H9 (cell line): ENCODE results near the gene DCAF6. TPM values are rescaled to one million over a fixed set of nuclear protein-coding genes. Genes with fewer than 3 reads are reported as not detected.

Experiments used
- DNase-seq: peaks from one replicate; pipeline ENCODE4 v3.0.0-alpha.2; 2017
- H2AFZ ChIP-seq: one replicate; pipeline ENCODE4 v1.6.1; 2013; ENCODE audit warnings: mild to moderate bottlenecking, low read length, control low read depth, moderate library complexity
- H2AK5ac ChIP-seq: 2 replicates; pipeline ENCODE4 v1.6.1; 2013; ENCODE audit warnings: low read length, control low read depth, mixed read lengths; ENCODE audit not compliant: insufficient read length
- H2BK120ac ChIP-seq: one replicate; pipeline ENCODE4 v1.6.1; 2013; ENCODE audit warnings: low read depth, mild to moderate bottlenecking, low read length, control low read depth, inconsistent platforms; ENCODE audit not compliant: poor library complexity, severe bottlenecking
- H2BK12ac ChIP-seq: 2 replicates; pipeline ENCODE4 v1.6.1; 2013; ENCODE audit warnings: low read length, control low read depth, mixed read lengths, low read depth; ENCODE audit not compliant: insufficient read length
- H2BK15ac ChIP-seq: 2 replicates; pipeline ENCODE4 v1.6.1; 2013; ENCODE audit warnings: low read depth, low read length, control low read depth
- H2BK20ac ChIP-seq: one replicate; pipeline ENCODE4 v1.6.1; 2013; ENCODE audit warnings: low read depth, mild to moderate bottlenecking, low read length, control low read depth, inconsistent platforms; ENCODE audit not compliant: poor library complexity, severe bottlenecking
- H2BK5ac ChIP-seq: 2 replicates; pipeline ENCODE4 v1.6.1; 2013; ENCODE audit warnings: low read length, control low read depth, mixed read lengths; ENCODE audit not compliant: insufficient read length
- H3K14ac ChIP-seq: 2 replicates; pipeline ENCODE4 v1.6.1; 2013; ENCODE audit warnings: low read length, control low read depth; ENCODE audit not compliant: insufficient read depth
- H3K18ac ChIP-seq: 2 replicates; pipeline ENCODE4 v1.6.1; 2013; ENCODE audit warnings: low read depth, mild to moderate bottlenecking, mixed read lengths, low read length, control low read depth; ENCODE audit not compliant: insufficient read length
- H3K23ac ChIP-seq: 2 replicates; pipeline ENCODE4 v1.6.1; 2013; ENCODE audit warnings: low read length, control low read depth, mixed read lengths, low read depth; ENCODE audit not compliant: insufficient read length
- H3K23me2 ChIP-seq: 2 replicates; pipeline ENCODE4 v1.6.1; 2013; ENCODE audit warnings: low read depth, mild to moderate bottlenecking, mixed read lengths, low read length, control low read depth; ENCODE audit not compliant: insufficient read length, poor library complexity, severe bottlenecking
- H3K27ac ChIP-seq: 2 replicates; pipeline ENCODE4 v1.5.1; 2013; ENCODE audit warnings: low read length, control low read depth, mixed read lengths, low read depth; ENCODE audit not compliant: insufficient read length
- H3K27me3 ChIP-seq: 2 replicates; pipeline ENCODE4 v1.6.1; 2013; ENCODE audit warnings: low read length, control low read depth, inconsistent platforms; ENCODE audit not compliant: insufficient read depth
- H3K4ac ChIP-seq: 2 replicates; pipeline ENCODE4 v1.6.1; 2013; ENCODE audit warnings: low read depth, mild to moderate bottlenecking, control low read depth, inconsistent platforms, low read length, moderate library complexity
- H3K4me1 ChIP-seq: 2 replicates; pipeline ENCODE4 v1.6.1; 2013; ENCODE audit warnings: low read length, control low read depth, inconsistent platforms; ENCODE audit not compliant: insufficient read depth
- H3K4me2 ChIP-seq: 2 replicates; pipeline ENCODE4 v1.6.1; 2013; ENCODE audit warnings: low read length, control low read depth, mixed read lengths; ENCODE audit not compliant: insufficient read length, insufficient read depth
- H3K56ac ChIP-seq: 2 replicates; pipeline ENCODE4 v1.6.1; 2013; ENCODE audit warnings: low read depth, mild to moderate bottlenecking, mixed read lengths, low read length, control low read depth; ENCODE audit not compliant: insufficient read length
- H3K79me1 ChIP-seq: 2 replicates; pipeline ENCODE4 v1.6.1; 2013; ENCODE audit warnings: low read depth, mild to moderate bottlenecking, moderate library complexity, low read length, control low read depth, inconsistent platforms; ENCODE audit not compliant: insufficient read depth, poor library complexity, severe bottlenecking
- H3K79me2 ChIP-seq: 2 replicates; pipeline ENCODE4 v1.6.1; 2013; ENCODE audit warnings: low read length, control low read depth, inconsistent platforms; ENCODE audit not compliant: insufficient read depth
- H3K9ac ChIP-seq: 2 replicates; pipeline ENCODE4 v1.6.1; 2013; ENCODE audit warnings: low read length, control low read depth, mixed read lengths; ENCODE audit not compliant: insufficient read length; ENCODE audit errors: extremely low read depth
- H3K9me3 ChIP-seq: one replicate; pipeline ENCODE4 v1.6.1; 2013; ENCODE audit warnings: low read depth, low read length, inconsistent platforms; ENCODE audit not compliant: control insufficient read depth
- H3T11ph ChIP-seq: one replicate; pipeline ENCODE4 v1.6.1; 2013; ENCODE audit warnings: mild to moderate bottlenecking, low read length, control low read depth, inconsistent platforms
- H4K20me1 ChIP-seq: one replicate; pipeline ENCODE4 v1.6.1; 2013; ENCODE audit not compliant: control insufficient read depth, insufficient read length, insufficient read depth
- H4K5ac ChIP-seq: 2 replicates; pipeline ENCODE4 v1.6.1; 2013; ENCODE audit warnings: low read depth, mild to moderate bottlenecking, mixed read lengths, low read length, control low read depth; ENCODE audit not compliant: insufficient read length
- H4K8ac ChIP-seq: replicated peaks from 2 replicates; pipeline ENCODE4 v1.6.1; 2013; ENCODE audit warnings: low read length, control low read depth, mixed read lengths, low read depth; ENCODE audit not compliant: insufficient read length
- H4K91ac ChIP-seq: 2 replicates; pipeline ENCODE4 v1.6.1; 2013; ENCODE audit warnings: low read depth, mild to moderate bottlenecking, moderate library complexity, mixed read lengths, low read length, control low read depth; ENCODE audit not compliant: insufficient read length
- H3K27ac Mint-ChIP-seq, 3 experiments: 2 replicates in 2 of 3; 3 replicates in 1 of 3; pipeline ENCODE4 v1.8.0; 2020 to 2021; ENCODE audit warnings: mixed read lengths in 3 of 3, mild to moderate bottlenecking in 1 of 3, moderate library complexity in 1 of 3
- H3K27me3 Mint-ChIP-seq: 2 replicates; pipeline ENCODE4 v1.8.0; 2021; ENCODE audit warnings: low read depth, mild to moderate bottlenecking, moderate library complexity, mixed read lengths
- H3K36me3 Mint-ChIP-seq, 3 experiments: 2 replicates in 2 of 3; 3 replicates in 1 of 3; pipeline ENCODE4 v1.8.0; 2020 to 2021; ENCODE audit warnings: low read depth in 3 of 3, mixed read lengths in 3 of 3; ENCODE audit not compliant: insufficient read depth in 1 of 3
- H3K4me1 Mint-ChIP-seq, 2 experiments: 2 replicates each; pipeline ENCODE4 v1.8.0; 2020; ENCODE audit warnings: mixed read lengths in 2 of 2
- H3K4me3 Mint-ChIP-seq, 2 experiments: 2 replicates in 1 of 2; 3 replicates in 1 of 2; pipeline ENCODE4 v1.8.0; 2020 to 2021; ENCODE audit warnings: mild to moderate bottlenecking in 2 of 2, mixed read lengths in 2 of 2, moderate library complexity in 1 of 2
- H3K9me3 Mint-ChIP-seq, 2 experiments: 2 replicates in 1 of 2; 3 replicates in 1 of 2; pipeline ENCODE4 v1.8.0; 2020; ENCODE audit warnings: mild to moderate bottlenecking in 2 of 2, mixed read lengths in 2 of 2, moderate library complexity in 1 of 2
- CTCF ChIP-seq: fragments of 200-600 bp; sonication (generic); conservative IDR thresholded peaks from 3 replicates; pipeline ENCODE4 v1.8.0; 2021; ENCODE audit warnings: antibody characterized with exemption, mild to moderate bottlenecking
- WGBS: extraction: QIAGEN DNeasy Blood & Tissue Kit; methylation state at CpG from one replicate; pipeline ENCODE4 v1.1.7; 2013; ENCODE audit warnings: missing lambda C conversion rate, low lambda C conversion rate, mixed read lengths; ENCODE audit not compliant: insufficient read length; ENCODE audit errors: extremely low coverage; 5-methylcytosine and 5-hydroxymethylcytosine counted together
- total RNA-seq: library from RNA; stranded (reverse); gene quantifications from 2 replicates; pipeline ENCODE4 v1.2.1, GENCODE V29; 2021

DCAF6 gene
- total RNA-seq, 1 experiment from 2014 or later: 16.0 TPM

GRCh38 chr1:167968569-167968968 is 32.1 kb downstream of the DCAF6 start:
- H3K27me3 ChIP-seq: no peaks in the 10 kb centered on the region
- H2BK5ac ChIP-seq: no peak overlapping the region
- no peak overlapping the region for H4K91ac ChIP-seq
- no CpG with 5 or more reads among the region's 3 CpGs for WGBS
- H3K9me3 Mint-ChIP-seq: no peaks in the 10 kb centered on the region
- no peaks in the 10 kb centered on the region for H3K4me1 ChIP-seq
- H3T11ph ChIP-seq: no peak overlapping the region
- no peak overlapping the region for H4K5ac ChIP-seq
- H3K27me3 Mint-ChIP-seq: no peaks in the 10 kb centered on the region
- no peak overlapping the region for H3K14ac ChIP-seq
- no peak overlapping the region for H2BK15ac ChIP-seq
- no peak overlapping the region for H2BK120ac ChIP-seq
- H4K8ac ChIP-seq: no peak overlapping the region
- H3K23ac ChIP-seq: no peak overlapping the region
- no peak overlapping the region for H3K4ac ChIP-seq
- no peak overlapping the region for H3K27ac ChIP-seq
- H3K18ac ChIP-seq: no peak overlapping the region
- DNase-seq: no peak
- no peak overlapping the region for H2BK20ac ChIP-seq
- peaks cover 2 to 18% (median 17%) of the 10 kb centered on the region in 3 experiments; a peak in 6 of 7 replicates for H3K36me3 Mint-ChIP-seq
- no peak overlapping the region for H2AK5ac ChIP-seq
- H3K4me2 ChIP-seq: no peak overlapping the region
- no peak overlapping the region for H3K9ac ChIP-seq
- H4K20me1 ChIP-seq: no peaks in the 10 kb centered on the region
- H3K4me1 Mint-ChIP-seq: peaks cover 0 to 5% of the 10 kb centered on the region in 2 experiments; a peak in 1 of 4 replicates
- no peak overlapping the region; a peak in 1 of 7 replicates for H3K27ac Mint-ChIP-seq
- H3K79me1 ChIP-seq: no peaks in the 10 kb centered on the region
- H2BK12ac ChIP-seq: no peak overlapping the region
- H3K79me2 ChIP-seq: no peaks in the 10 kb centered on the region
- H3K4me3 Mint-ChIP-seq: no peak overlapping the region
- no peak for TF ChIP-seq CTCF
- H3K9me3 ChIP-seq: no peaks in the 10 kb centered on the region
- no peaks in the 10 kb centered on the region for H3K23me2 ChIP-seq
- no peak overlapping the region for H2AFZ ChIP-seq
- H3K56ac ChIP-seq: no peak overlapping the region
